Esophagus mucosa (tissue), 1 donor: ENCODE results near the gene RALGDS. TPM values are rescaled to one million over a fixed set of nuclear protein-coding genes. Genes with fewer than 3 reads are reported as not detected.

Experiments
- ATAC-seq: fragments of 200-7000 bp; cut with Tn5 transposase; one replicate; pipeline ENCODE4 v1.9.1; 2020
- total RNA-seq: library from RNA; stranded (reverse); gene quantifications from one replicate; pipeline ENCODE4 v1.2.4, GENCODE V29; 2023
- donor health status: DM: yes; HTN: yes; CAD: no.

The RALGDS gene
- total RNA-seq, 1 donor from 2014 or later: 35.0 TPM

GRCh38 chr9:133151041-133151440 is 30.0 kb upstream of the RALGDS start:
- ATAC-seq: no peak

- ATAC-seq: peak; percentile 78
Observed at GRCh38 chr9:133149130-133150015, 28.3 kb upstream of the RALGDS start.

GRCh38 chr9:133148199-133149129 is 27.4 kb upstream of the RALGDS start:
- peak; percentile 34 for ATAC-seq

GRCh38 chr9:133147412-133148198 is 26.6 kb upstream of the RALGDS start:
- ATAC-seq: peak; percentile 30

GRCh38 chr9:133146746-133147411 is 25.8 kb upstream of the RALGDS start:
- ATAC-seq: no peak

GRCh38 chr9:133144904-133145851 is 24.1 kb upstream of the RALGDS start:
- ATAC-seq: no peak

- peak; percentile 59 for ATAC-seq
Observed at GRCh38 chr9:133144142-133144903, 23.3 kb upstream of the RALGDS start.

GRCh38 chr9:133143639-133144141 is 22.6 kb upstream of the RALGDS start:
- peak; percentile 0 for ATAC-seq

GRCh38 chr9:133142684-133143622 is 21.9 kb upstream of the RALGDS start:
- ATAC-seq: no peak

GRCh38 chr9:133141833-133142595 is 21.0 kb upstream of the RALGDS start:
- ATAC-seq: no peak

GRCh38 chr9:133140606-133141005 is 19.6 kb upstream of the RALGDS start:
- ATAC-seq: no peak

- ATAC-seq: no peak
Observed at GRCh38 chr9:133140174-133140505, 19.1 kb upstream of the RALGDS start.

- ATAC-seq: no peak
Observed at GRCh38 chr9:133139246-133140173, 18.5 kb upstream of the RALGDS start.

- ATAC-seq: no peak
Observed at GRCh38 chr9:133137451-133138231, 16.6 kb upstream of the RALGDS start.

GRCh38 chr9:133135146-133135745 is 14.2 kb upstream of the RALGDS start:
- peak; percentile 75 for ATAC-seq
